BE2C (cell line): ENCODE measurements around the gene ZNF41.
"Not testable (repeated sequence)": the region's sequence is repeated elsewhere in the genome, so short reads cannot be mapped to it uniquely, and the experiment has no call there.

Experiments used
- DNase-seq: peaks from one replicate; pipeline ENCODE4 v3.0.0-alpha.2; 2020
- H3K27me3 ChIP-seq: fragments of 250-450 bp; sonication (Bioruptor Pico); 2 replicates; pipeline ENCODE4 v1.5.1; 2020; ENCODE audit warnings: mild to moderate bottlenecking
- H3K36me3 ChIP-seq: fragments of 250-450 bp; sonication (Bioruptor Pico); 2 replicates; pipeline ENCODE4 v1.5.1; 2020; ENCODE audit warnings: mild to moderate bottlenecking
- H3K4me1 ChIP-seq: fragments of 250-450 bp; sonication (Bioruptor Pico); 2 replicates; pipeline ENCODE4 v1.5.1; 2020
- H3K4me3 ChIP-seq: 2 replicates; pipeline ENCODE4 v1.5.1; 2011; ENCODE audit warnings: low read depth, low read length
- H3K9me3 ChIP-seq: fragments of 250-450 bp; sonication (Bioruptor Pico); 2 replicates; pipeline ENCODE4 v1.5.1; 2020
- TF ChIP-seq, protein P1 (sequence below): IDR thresholded peaks from 2 replicates; pipeline ENCODE4 v1.5.1; 2012; ENCODE audit warnings: mild to moderate bottlenecking, low read depth, low read length

ZNF41 gene

DNA sequence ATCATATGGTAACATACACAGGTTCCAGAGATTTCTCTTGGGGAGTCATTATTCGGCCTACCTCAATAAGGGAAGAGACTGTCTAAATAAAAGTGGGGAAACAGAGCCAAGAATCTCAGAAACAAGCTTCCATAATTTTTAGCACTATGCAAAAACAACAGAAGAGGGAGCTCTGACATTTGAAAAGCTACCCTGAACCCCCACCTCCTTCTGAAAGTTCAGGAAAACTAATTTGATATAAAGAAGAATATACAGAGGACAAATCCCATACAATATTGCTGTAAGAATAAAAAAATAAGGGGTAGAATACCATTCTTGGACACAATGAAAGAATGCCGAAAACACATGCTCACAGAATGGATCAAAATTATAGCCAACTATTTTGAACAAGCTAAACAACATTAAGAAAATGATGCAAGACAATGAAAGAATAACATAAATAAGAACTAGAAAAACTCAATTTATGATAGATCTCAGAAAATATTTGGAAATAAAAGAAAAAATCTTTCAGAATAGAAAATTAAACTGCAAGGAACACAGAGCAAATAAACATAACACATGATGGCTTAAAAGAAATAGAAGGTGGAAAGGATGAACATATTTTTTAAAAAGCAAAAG is 14.4 kb upstream of the ZNF41 start:
- H3K9me3 ChIP-seq = no peaks in the 10 kb centered on the region
- H3K36me3 ChIP-seq = no peaks in the 10 kb centered on the region
- no peak for DNase-seq
- H3K27me3 ChIP-seq = no peaks in the 10 kb centered on the region
- TF ChIP-seq, protein P1, sequence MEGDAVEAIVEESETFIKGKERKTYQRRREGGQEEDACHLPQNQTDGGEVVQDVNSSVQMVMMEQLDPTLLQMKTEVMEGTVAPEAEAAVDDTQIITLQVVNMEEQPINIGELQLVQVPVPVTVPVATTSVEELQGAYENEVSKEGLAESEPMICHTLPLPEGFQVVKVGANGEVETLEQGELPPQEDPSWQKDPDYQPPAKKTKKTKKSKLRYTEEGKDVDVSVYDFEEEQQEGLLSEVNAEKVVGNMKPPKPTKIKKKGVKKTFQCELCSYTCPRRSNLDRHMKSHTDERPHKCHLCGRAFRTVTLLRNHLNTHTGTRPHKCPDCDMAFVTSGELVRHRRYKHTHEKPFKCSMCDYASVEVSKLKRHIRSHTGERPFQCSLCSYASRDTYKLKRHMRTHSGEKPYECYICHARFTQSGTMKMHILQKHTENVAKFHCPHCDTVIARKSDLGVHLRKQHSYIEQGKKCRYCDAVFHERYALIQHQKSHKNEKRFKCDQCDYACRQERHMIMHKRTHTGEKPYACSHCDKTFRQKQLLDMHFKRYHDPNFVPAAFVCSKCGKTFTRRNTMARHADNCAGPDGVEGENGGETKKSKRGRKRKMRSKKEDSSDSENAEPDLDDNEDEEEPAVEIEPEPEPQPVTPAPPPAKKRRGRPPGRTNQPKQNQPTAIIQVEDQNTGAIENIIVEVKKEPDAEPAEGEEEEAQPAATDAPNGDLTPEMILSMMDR = peak; percentile 55
- no peaks in the 10 kb centered on the region for H3K4me1 ChIP-seq
- no peak overlapping the region for H3K4me3 ChIP-seq

DNA sequence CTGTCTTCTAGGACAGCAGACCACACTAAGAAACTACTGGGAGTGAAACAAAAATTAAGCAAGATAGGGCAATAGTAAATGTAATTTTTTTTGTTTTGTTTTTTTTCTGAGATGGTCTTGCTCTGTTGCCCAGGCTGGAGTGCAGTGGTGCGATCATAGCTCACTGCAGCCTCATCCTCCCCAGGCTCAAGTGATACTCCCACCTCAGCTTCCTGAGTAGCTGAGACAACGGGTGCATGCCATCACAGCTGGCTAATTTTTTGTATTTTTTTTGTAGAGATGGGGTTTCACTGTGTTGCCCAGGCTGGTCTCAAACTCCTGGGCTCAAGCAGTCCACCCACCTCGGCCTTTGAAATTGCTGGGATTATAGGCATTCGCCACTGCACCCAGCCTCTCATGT is 9.1 kb upstream of the ZNF41 start:
- not testable (repeated sequence) for H3K27me3 ChIP-seq, H3K36me3 ChIP-seq, H3K4me1 ChIP-seq, H3K9me3 ChIP-seq, H3K4me3 ChIP-seq, DNase-seq

DNA sequence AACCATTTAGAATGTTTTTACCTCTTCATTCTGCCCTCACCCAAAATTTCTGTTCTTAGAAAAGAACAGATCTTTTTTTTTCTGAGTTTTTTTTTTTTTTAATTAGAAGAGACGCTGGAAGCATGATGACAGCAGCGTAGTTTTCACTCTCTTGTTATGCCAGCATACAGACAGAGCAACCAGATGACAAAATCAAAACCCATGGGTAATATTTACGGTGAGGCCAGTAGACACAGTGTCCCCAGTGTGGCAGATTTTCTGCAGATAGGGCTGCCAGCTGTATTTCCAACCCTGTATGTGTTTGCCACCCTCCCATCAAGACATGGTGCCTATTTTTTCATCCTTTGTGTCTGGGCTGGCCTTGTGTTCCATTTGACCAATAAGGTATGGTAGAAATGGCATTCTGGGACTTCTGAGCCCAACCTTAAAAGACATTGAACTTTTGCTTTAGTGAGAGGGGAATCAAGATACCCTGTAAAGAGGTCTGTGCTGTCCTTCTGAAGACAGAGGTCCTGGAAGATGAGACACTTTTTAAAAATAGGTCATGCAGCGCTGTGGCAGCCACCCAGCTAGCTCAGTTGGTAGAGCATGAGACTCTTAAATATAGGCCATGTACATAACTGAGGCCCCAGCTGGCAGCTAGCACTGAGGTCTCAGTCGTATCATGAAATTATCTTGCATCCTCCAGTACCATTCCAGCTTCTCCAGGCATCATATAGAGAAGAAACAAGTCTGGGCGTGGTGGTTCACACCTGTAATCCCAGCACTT is 6.7 kb upstream of the ZNF41 start:
- H3K4me1 ChIP-seq = no peaks in the 10 kb centered on the region
- no peak overlapping the region for H3K4me3 ChIP-seq
- H3K9me3 ChIP-seq = no peaks in the 10 kb centered on the region
- no peaks in the 10 kb centered on the region for H3K36me3 ChIP-seq
- H3K27me3 ChIP-seq = no peaks in the 10 kb centered on the region
- DNase-seq = no peak
- TF ChIP-seq, protein P1 = no peak

DNA sequence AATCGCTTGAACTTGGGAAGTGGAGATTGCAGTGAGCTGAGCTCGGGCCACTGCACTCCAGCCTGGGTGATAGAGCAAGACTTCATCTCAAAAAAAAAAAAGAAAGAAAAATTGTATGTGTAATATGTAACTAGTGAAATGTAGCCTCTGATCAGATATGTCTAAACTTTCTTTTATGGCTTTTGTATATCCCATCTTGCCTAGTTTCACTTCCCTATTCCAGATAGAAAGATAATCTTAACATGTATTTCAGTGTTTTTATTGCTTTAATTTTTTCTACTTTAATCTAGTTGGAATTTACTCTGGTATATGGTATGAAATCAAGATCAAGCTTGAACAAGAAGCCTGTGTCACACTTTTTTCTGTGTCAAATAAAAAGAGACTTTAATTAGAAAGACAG is 1.9 kb upstream of the ZNF41 start:
- Histone ChIP-seq H3K27me3 (no peaks in the 10 kb centered on the region), H3K4me1 (no peaks in the 10 kb centered on the region; the same call in 1 of the 2 replicates), H3K9me3 (no peaks in the 10 kb centered on the region), H3K4me3 (peak overlapping the region; percentile 75), H3K36me3 (no peaks in the 10 kb centered on the region)
- TF ChIP-seq, protein P1 = no peak
- DNase-seq = no peak

DNA sequence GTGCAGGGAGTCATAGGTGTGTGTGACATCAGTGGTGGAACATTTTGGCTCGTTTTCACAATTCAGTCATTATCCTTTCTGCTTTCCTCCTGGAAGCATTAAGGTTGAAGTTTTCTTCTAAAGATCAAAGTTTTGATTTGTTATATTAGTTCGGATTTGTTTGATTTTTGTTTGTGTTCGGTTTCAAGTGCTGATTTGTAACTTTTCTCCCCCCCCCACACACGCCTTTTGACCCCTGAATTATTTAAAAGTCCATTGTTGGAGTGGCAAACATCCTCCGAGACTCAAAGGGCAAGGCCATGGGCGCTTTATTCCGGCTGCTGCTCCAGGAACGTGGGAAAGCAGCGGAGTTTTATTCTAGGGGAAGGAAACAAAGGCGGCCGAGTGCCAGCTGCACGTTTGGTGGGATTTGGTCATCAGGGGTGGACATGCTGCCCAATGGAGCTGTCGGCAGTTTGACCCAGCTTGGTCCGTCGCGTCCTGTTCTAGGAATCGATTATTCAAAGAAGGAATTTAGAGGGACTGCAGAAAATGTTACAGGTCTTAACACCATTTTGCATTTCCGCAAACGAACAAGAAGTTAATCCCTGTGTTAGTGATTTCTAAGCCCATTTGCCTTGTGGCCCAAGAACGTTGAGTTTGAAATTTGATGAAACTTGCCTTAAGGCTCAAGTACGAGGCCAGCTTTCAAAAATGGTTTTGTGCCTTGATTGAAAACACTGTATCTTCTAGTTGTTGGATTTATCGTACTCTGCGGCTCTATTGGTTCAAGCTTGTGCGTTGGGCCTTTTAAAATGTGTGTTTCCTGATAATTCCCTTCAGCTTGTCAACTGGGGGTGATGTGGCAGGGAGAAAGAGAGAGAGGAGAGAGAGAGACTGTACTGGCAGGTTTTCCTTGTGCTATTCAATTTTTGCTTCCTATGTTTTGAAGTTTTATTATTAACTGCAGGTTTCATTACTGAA is 565 bp upstream of the ZNF41 start:
- peak; percentile 27 for DNase-seq
- H3K27me3 ChIP-seq = no peaks in the 10 kb centered on the region
- TF ChIP-seq, protein P1 = no peak
- no peaks in the 10 kb centered on the region; the same call in 1 of the 2 replicates for H3K4me1 ChIP-seq
- peak overlapping the region; percentile 75 for H3K4me3 ChIP-seq
- H3K36me3 ChIP-seq = no peaks in the 10 kb centered on the region
- H3K9me3 ChIP-seq = no peaks in the 10 kb centered on the region

DNA sequence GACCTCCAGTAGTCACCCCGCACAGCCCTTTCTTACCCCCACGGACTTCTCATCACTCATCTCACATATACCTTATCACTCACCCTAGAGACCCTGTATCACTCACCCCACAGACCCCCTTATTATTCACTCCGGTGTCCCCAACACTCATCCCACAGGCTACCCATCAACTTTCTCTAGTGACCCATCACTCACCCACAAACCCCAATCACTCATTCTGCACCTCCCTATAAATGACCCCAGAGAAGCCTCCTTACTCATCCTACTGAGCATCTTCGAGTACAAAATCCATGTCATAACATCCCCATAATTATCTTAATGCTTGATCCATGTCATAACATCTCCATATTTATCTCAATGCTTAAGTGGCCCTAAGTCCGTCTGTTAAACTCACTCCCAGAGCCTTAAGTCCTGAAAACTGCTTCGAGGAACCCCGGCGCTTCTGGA is 934 bp downstream of the ZNF41 start:
- Histone ChIP-seq H3K4me1 (no peaks in the 10 kb centered on the region; the same call in 1 of the 2 replicates), H3K27me3 (no peaks in the 10 kb centered on the region), H3K9me3 (no peaks in the 10 kb centered on the region), H3K4me3 (peak overlapping the region; percentile 75), H3K36me3 (no peaks in the 10 kb centered on the region)
- no peak for DNase-seq
- TF ChIP-seq, protein P1 = no peak
